ENCODE data around the gene ACVRL1.

DNA sequence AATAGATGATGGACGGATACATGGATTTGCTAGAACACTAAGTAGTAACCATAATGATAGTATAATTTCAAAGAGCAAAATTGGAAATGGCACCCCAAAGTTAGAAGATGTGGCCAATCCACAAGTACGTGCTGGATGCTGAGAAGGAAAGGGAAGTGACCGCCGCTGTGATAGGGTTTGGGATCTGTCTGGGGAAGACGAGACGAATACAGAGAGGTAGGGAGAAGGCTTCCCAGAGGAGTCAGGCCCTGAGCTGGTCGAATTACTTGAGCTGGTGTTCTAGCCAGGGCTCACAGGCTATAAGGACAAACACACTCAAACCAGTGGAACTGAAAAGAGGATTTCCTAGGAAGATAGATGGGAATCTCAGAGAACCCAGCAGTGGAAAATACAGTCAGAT is 34.8 kb downstream of the ACVRL1 start:
- TF ChIP-seq, protein P1, sequence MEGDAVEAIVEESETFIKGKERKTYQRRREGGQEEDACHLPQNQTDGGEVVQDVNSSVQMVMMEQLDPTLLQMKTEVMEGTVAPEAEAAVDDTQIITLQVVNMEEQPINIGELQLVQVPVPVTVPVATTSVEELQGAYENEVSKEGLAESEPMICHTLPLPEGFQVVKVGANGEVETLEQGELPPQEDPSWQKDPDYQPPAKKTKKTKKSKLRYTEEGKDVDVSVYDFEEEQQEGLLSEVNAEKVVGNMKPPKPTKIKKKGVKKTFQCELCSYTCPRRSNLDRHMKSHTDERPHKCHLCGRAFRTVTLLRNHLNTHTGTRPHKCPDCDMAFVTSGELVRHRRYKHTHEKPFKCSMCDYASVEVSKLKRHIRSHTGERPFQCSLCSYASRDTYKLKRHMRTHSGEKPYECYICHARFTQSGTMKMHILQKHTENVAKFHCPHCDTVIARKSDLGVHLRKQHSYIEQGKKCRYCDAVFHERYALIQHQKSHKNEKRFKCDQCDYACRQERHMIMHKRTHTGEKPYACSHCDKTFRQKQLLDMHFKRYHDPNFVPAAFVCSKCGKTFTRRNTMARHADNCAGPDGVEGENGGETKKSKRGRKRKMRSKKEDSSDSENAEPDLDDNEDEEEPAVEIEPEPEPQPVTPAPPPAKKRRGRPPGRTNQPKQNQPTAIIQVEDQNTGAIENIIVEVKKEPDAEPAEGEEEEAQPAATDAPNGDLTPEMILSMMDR (IDR thresholded peaks at IDR 0.05; ENCODE audit: low read depth, low read length) = no peak
- TF ChIP-seq MYC (IDR thresholded peaks at IDR 0.05; ENCODE audit: low read depth, low read length) (no peak), POLR2A (IDR thresholded peaks at IDR 0.05; ENCODE audit: extremely low read depth, insufficient read length) (no peak)
